ENCODE results near the gene PPFIBP1.
A peak's percentile ranks its signal among the peaks of the same experiment; 100 is the strongest.
"Not testable (repeated sequence)": the region's sequence is repeated elsewhere in the genome, so short reads cannot be mapped to it uniquely, and the experiment has no call there.

PPFIBP1 gene

GRCh38 chr12:27631365-27631764 is 107.4 kb downstream of the PPFIBP1 start:
- no peak for DNase-seq

- DNase-seq: no peak
Measured at GRCh38 chr12:27631813-27632491, 107.9 kb downstream of the PPFIBP1 start.

GRCh38 chr12:27635349-27635972 is 111.5 kb downstream of the PPFIBP1 start:
- DNase-seq: peak; percentile 58 to 80 (median 77)

- not testable (repeated sequence) for DNase-seq
Measured at GRCh38 chr12:27636569-27636968, 112.6 kb downstream of the PPFIBP1 start.

- DNase-seq: no peak
Measured at GRCh38 chr12:27637524-27637923, 113.5 kb downstream of the PPFIBP1 start.

GRCh38 chr12:27639265-27639664 is 115.3 kb downstream of the PPFIBP1 start:
- no peak for DNase-seq

GRCh38 chr12:27640566-27641200 is 116.7 kb downstream of the PPFIBP1 start:
- not testable (repeated sequence) for DNase-seq

- not testable (repeated sequence) for DNase-seq
Measured at GRCh38 chr12:27642361-27642760, 118.4 kb downstream of the PPFIBP1 start.

GRCh38 chr12:27642892-27643291 is 118.9 kb downstream of the PPFIBP1 start:
- not testable (repeated sequence) for DNase-seq

- DNase-seq: no peak
Measured at GRCh38 chr12:27644158-27644845, 120.3 kb downstream of the PPFIBP1 start.

GRCh38 chr12:27645671-27646070 is 121.7 kb downstream of the PPFIBP1 start:
- no peak for DNase-seq

GRCh38 chr12:27646149-27646548 is 122.1 kb downstream of the PPFIBP1 start:
- no peak for DNase-seq

GRCh38 chr12:27650011-27650410 is 126.0 kb downstream of the PPFIBP1 start:
- no peak for DNase-seq

- no peak for DNase-seq
Measured at GRCh38 chr12:27651201-27651600, 127.2 kb downstream of the PPFIBP1 start.

GRCh38 chr12:27652174-27652763 is 128.3 kb downstream of the PPFIBP1 start:
- DNase-seq: peak; percentile 79 to 86 (median 85)

- peak in 1 of 3 donors; percentile 5 for DNase-seq
Measured at GRCh38 chr12:27653661-27654060, 129.7 kb downstream of the PPFIBP1 start.

- DNase-seq: not testable (repeated sequence)
Measured at GRCh38 chr12:27655476-27655875, 131.5 kb downstream of the PPFIBP1 start.

GRCh38 chr12:27657296-27657695 is 133.3 kb downstream of the PPFIBP1 start:
- no peak for DNase-seq

- DNase-seq: no peak
Measured at GRCh38 chr12:27665704-27666103, 141.7 kb downstream of the PPFIBP1 start.

- no peak for DNase-seq
Measured at GRCh38 chr12:27666510-27666909, 142.5 kb downstream of the PPFIBP1 start.

- peak; percentile 25 to 41 (median 34) for DNase-seq
Measured at GRCh38 chr12:27667540-27667939, 143.5 kb downstream of the PPFIBP1 start.

GRCh38 chr12:27672051-27672450 is 148.0 kb downstream of the PPFIBP1 start:
- no peak for DNase-seq

GRCh38 chr12:27672643-27673042 is 148.6 kb downstream of the PPFIBP1 start:
- no peak for DNase-seq

All from suppressor macrophage treated with lipopolysaccharide for 1 hour (primary cell).